ENCODE measurements around the gene NES.

GRCh38 chr1:156644640-156645039 is 32.6 kb downstream of the NES start:
- TF ChIP-seq EP300 (IDR thresholded peaks at IDR 0.05), result no peak
- no peak for TF ChIP-seq POLR2A (IDR thresholded peaks at IDR 0.05)
- no peak for TF ChIP-seq CTCF (IDR thresholded peaks at IDR 0.05)
